ENCODE data around the gene KCTD8. TPM values are rescaled to one million over a fixed set of nuclear protein-coding genes. Genes with fewer than 3 reads are reported as not detected.
"Not testable (repeated sequence)": the region's sequence is repeated elsewhere in the genome, so short reads cannot be mapped to it uniquely, and the experiment has no call there.

Gene KCTD8
- total RNA-seq, 2 experiments from 2014 or later = not detected

GRCh38 chr4:44196796-44197195, 251.8 kb downstream of the KCTD8 start:
- ATAC-seq (no peak), DNase-seq (no peak)
- Mint-ChIP-seq H3K27me3 (no peaks in the 10 kb centered on the region), H3K9me3 (ENCODE audit: low read depth) (peaks cover 16% of the 10 kb centered on the region), H3K27ac (no peak overlapping the region), H3K4me3 (no peak overlapping the region), H3K36me3 (ENCODE audit: low read depth) (no peaks in the 10 kb centered on the region), H3K4me1 (no peaks in the 10 kb centered on the region)
- ChIA-PET CTCF (no interaction called here), POLR2A (no interaction called here)
- intact Hi-C loops (cut with DNase I, micrococcal nuclease) = no loop called here

- Mint-ChIP-seq H3K27ac (no peak overlapping the region), H3K27me3 (no peaks in the 10 kb centered on the region), H3K4me3 (no peak overlapping the region), H3K36me3 (ENCODE audit: low read depth) (no peaks in the 10 kb centered on the region), H3K9me3 (ENCODE audit: low read depth) (peaks cover 10% of the 10 kb centered on the region), H3K4me1 (no peaks in the 10 kb centered on the region)
- ChIA-PET CTCF (no interaction called here), POLR2A (no interaction called here)
- intact Hi-C loops (cut with DNase I, micrococcal nuclease) = no loop called here
- ATAC-seq (no peak), DNase-seq (no peak)
Measured at GRCh38 chr4:44194365-44194764, 254.2 kb downstream of the KCTD8 start.

- DNase-seq (no peak), ATAC-seq (no peak)
- H3K4me3 Mint-ChIP-seq = no peak overlapping the region
- POLR2A ChIA-PET = no interaction called here
- H3K9me3 Mint-ChIP-seq (ENCODE audit: low read depth) = peaks cover 1% of the 10 kb centered on the region
- H3K36me3 Mint-ChIP-seq (ENCODE audit: low read depth) = no peaks in the 10 kb centered on the region
- H3K4me1 Mint-ChIP-seq = no peaks in the 10 kb centered on the region
- H3K27me3 Mint-ChIP-seq = no peaks in the 10 kb centered on the region
- CTCF ChIA-PET = no interaction called here
- H3K27ac Mint-ChIP-seq = no peak overlapping the region
- intact Hi-C loops (cut with DNase I, micrococcal nuclease) = no loop called here
Measured at GRCh38 chr4:44186850-44187246, 261.8 kb downstream of the KCTD8 start.

- CTCF ChIA-PET = no interaction called here
- H3K4me3 Mint-ChIP-seq = no peak overlapping the region
- H3K27me3 Mint-ChIP-seq = no peaks in the 10 kb centered on the region
- ATAC-seq (no peak), DNase-seq (no peak)
- H3K36me3 Mint-ChIP-seq (ENCODE audit: low read depth) = no peaks in the 10 kb centered on the region
- no peak overlapping the region for H3K27ac Mint-ChIP-seq
- intact Hi-C loops (cut with DNase I, micrococcal nuclease) = no loop called here
- peaks cover 1% of the 10 kb centered on the region for H3K9me3 Mint-ChIP-seq (ENCODE audit: low read depth)
- POLR2A ChIA-PET = no interaction called here
- H3K4me1 Mint-ChIP-seq = no peaks in the 10 kb centered on the region
Measured at GRCh38 chr4:44186096-44186849, 262.3 kb downstream of the KCTD8 start.

GRCh38 chr4:44181491-44182349, 266.9 kb downstream of the KCTD8 start:
- H3K36me3 Mint-ChIP-seq (ENCODE audit: low read depth); POLR2A ChIA-PET; H3K27ac Mint-ChIP-seq; H3K4me3 Mint-ChIP-seq; H3K4me1 Mint-ChIP-seq; H3K27me3 Mint-ChIP-seq; DNase-seq; intact Hi-C loops (cut with DNase I, micrococcal nuclease); H3K9me3 Mint-ChIP-seq (ENCODE audit: low read depth); ATAC-seq; CTCF ChIA-PET: not testable (repeated sequence)

GRCh38 chr4:44167766-44168165, 280.8 kb downstream of the KCTD8 start:
- not testable (repeated sequence) for H3K36me3 Mint-ChIP-seq (ENCODE audit: low read depth); H3K9me3 Mint-ChIP-seq (ENCODE audit: low read depth); H3K4me1 Mint-ChIP-seq

GRCh38 chr4:44165938-44166337, 282.7 kb downstream of the KCTD8 start:
- H3K27ac Mint-ChIP-seq = no peak overlapping the region
- H3K9me3 Mint-ChIP-seq (ENCODE audit: low read depth) = peaks cover 5% of the 10 kb centered on the region
- no peaks in the 10 kb centered on the region for H3K27me3 Mint-ChIP-seq
- DNase-seq = no peak
- POLR2A ChIA-PET = no interaction called here
- intact Hi-C loops (cut with DNase I, micrococcal nuclease) = no loop called here
- H3K4me1 Mint-ChIP-seq = no peaks in the 10 kb centered on the region
- H3K36me3 Mint-ChIP-seq (ENCODE audit: low read depth) = no peaks in the 10 kb centered on the region
- no peak for ATAC-seq
- CTCF ChIA-PET = no interaction called here
- no peak overlapping the region for H3K4me3 Mint-ChIP-seq

More at GRCh38 chr4:44167766-44168165, 280.8 kb downstream of the KCTD8 start:
- H3K27ac Mint-ChIP-seq; H3K27me3 Mint-ChIP-seq; intact Hi-C loops (cut with DNase I, micrococcal nuclease); POLR2A ChIA-PET; H3K4me3 Mint-ChIP-seq; DNase-seq; ATAC-seq; CTCF ChIA-PET: not testable (repeated sequence)

- H3K27me3 Mint-ChIP-seq = no peaks in the 10 kb centered on the region
- intact Hi-C loops (cut with DNase I, micrococcal nuclease) = no loop called here
- H3K4me1 Mint-ChIP-seq = no peaks in the 10 kb centered on the region
- no peak overlapping the region for H3K4me3 Mint-ChIP-seq
- CTCF ChIA-PET = no interaction called here
- peaks cover 7% of the 10 kb centered on the region for H3K9me3 Mint-ChIP-seq (ENCODE audit: low read depth)
- no peak overlapping the region for H3K27ac Mint-ChIP-seq
- no peaks in the 10 kb centered on the region for H3K36me3 Mint-ChIP-seq (ENCODE audit: low read depth)
- POLR2A ChIA-PET = no interaction called here
- ATAC-seq = no peak
- no peak for DNase-seq
Measured at GRCh38 chr4:44162538-44163270, 285.9 kb downstream of the KCTD8 start.

- DNase-seq = no peak
- no peaks in the 10 kb centered on the region for H3K27me3 Mint-ChIP-seq
- no peaks in the 10 kb centered on the region for H3K36me3 Mint-ChIP-seq (ENCODE audit: low read depth)
- no peak for ATAC-seq
- no peak overlapping the region for H3K4me3 Mint-ChIP-seq
- no peak overlapping the region for H3K27ac Mint-ChIP-seq
- intact Hi-C loops (cut with DNase I, micrococcal nuclease) = no loop called here
- no peaks in the 10 kb centered on the region for H3K4me1 Mint-ChIP-seq
- H3K9me3 Mint-ChIP-seq (ENCODE audit: low read depth) = peaks cover 8% of the 10 kb centered on the region
- ChIA-PET POLR2A (no interaction called here), CTCF (no interaction called here)
Measured at GRCh38 chr4:44161756-44162155, 286.9 kb downstream of the KCTD8 start.

- H3K4me1 Mint-ChIP-seq = no peaks in the 10 kb centered on the region
- POLR2A ChIA-PET = no interaction called here
- no peak overlapping the region for H3K4me3 Mint-ChIP-seq
- peaks cover 5% of the 10 kb centered on the region for H3K9me3 Mint-ChIP-seq (ENCODE audit: low read depth)
- no peaks in the 10 kb centered on the region for H3K36me3 Mint-ChIP-seq (ENCODE audit: low read depth)
- intact Hi-C loops (cut with DNase I, micrococcal nuclease) = no loop called here
- CTCF ChIA-PET = no interaction called here
- H3K27me3 Mint-ChIP-seq = no peaks in the 10 kb centered on the region
- ATAC-seq (no peak), DNase-seq (no peak)
- no peak overlapping the region for H3K27ac Mint-ChIP-seq
Measured at GRCh38 chr4:44160776-44161367, 287.7 kb downstream of the KCTD8 start.

GRCh38 chr4:44159991-44160390, 288.6 kb downstream of the KCTD8 start:
- ChIA-PET CTCF (interaction anchor here (0.7 kb wide), 1 partner anchor 92 kb away, joined by 3 read pairs; no protein-coding TSS in a partner anchor), POLR2A (no interaction called here)
- Mint-ChIP-seq H3K4me3 (no peak overlapping the region), H3K36me3 (ENCODE audit: low read depth) (no peaks in the 10 kb centered on the region), H3K9me3 (ENCODE audit: low read depth) (peaks cover 3% of the 10 kb centered on the region), H3K27ac (no peak overlapping the region), H3K4me1 (no peaks in the 10 kb centered on the region), H3K27me3 (no peaks in the 10 kb centered on the region)
- intact Hi-C loops (cut with DNase I, micrococcal nuclease) = no loop called here
- DNase-seq (no peak), ATAC-seq (no peak)
